Adrenal gland (tissue), 5 donors: ENCODE data around the gene ADCK1.

Experiments
- POLR2A ChIP-seq, 2 donors: fragments of 450-650 bp; IDR thresholded peaks; one replicate each; pipeline ENCODE4 v1.6.1; 2017; ENCODE audit warnings: antibody characterized with exemption in 2 of 2, mild to moderate bottlenecking in 2 of 2, moderate library complexity in 1 of 2
- TF ChIP-seq, protein P1 (sequence below), 6 experiments: fragments of 450-650 bp in 4 of 6; fragments of 200-600 bp in 2 of 6; sonication (generic) in 1 of 6; IDR thresholded peaks; 1 replicate in 5 of 6; 2 replicates in 1 of 6; pipeline versions ENCODE4 v1.5.1 to v1.8.0; 2016 to 2021; ENCODE audit warnings: antibody characterized with exemption in 6 of 6, mild to moderate bottlenecking in 2 of 6, moderate library complexity in 1 of 6
- donor health status: DM: no; HTN: no; CAD: no.

GRCh38 chr14:77760381-77761204 lies 39.3 kb upstream of the ADCK1 start, which contains the start of gene SNW1:
- TF ChIP-seq, protein P1, sequence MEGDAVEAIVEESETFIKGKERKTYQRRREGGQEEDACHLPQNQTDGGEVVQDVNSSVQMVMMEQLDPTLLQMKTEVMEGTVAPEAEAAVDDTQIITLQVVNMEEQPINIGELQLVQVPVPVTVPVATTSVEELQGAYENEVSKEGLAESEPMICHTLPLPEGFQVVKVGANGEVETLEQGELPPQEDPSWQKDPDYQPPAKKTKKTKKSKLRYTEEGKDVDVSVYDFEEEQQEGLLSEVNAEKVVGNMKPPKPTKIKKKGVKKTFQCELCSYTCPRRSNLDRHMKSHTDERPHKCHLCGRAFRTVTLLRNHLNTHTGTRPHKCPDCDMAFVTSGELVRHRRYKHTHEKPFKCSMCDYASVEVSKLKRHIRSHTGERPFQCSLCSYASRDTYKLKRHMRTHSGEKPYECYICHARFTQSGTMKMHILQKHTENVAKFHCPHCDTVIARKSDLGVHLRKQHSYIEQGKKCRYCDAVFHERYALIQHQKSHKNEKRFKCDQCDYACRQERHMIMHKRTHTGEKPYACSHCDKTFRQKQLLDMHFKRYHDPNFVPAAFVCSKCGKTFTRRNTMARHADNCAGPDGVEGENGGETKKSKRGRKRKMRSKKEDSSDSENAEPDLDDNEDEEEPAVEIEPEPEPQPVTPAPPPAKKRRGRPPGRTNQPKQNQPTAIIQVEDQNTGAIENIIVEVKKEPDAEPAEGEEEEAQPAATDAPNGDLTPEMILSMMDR (IDR thresholded peaks at IDR 0.05), result peak in 1 of 6 experiments; percentile 18
- peak; percentile 63 to 82 for TF ChIP-seq POLR2A (IDR thresholded peaks at IDR 0.05)
